Measurements from ENCODE around the gene GCAT. TPM values are rescaled to one million over a fixed set of nuclear protein-coding genes. Genes with fewer than 3 reads are reported as not detected.

The GCAT gene
- total and polyA plus RNA-seq, 2 of the 4 experiments (the other 2 are of a cell fraction) = 20.6 to 32.3 TPM

DNA sequence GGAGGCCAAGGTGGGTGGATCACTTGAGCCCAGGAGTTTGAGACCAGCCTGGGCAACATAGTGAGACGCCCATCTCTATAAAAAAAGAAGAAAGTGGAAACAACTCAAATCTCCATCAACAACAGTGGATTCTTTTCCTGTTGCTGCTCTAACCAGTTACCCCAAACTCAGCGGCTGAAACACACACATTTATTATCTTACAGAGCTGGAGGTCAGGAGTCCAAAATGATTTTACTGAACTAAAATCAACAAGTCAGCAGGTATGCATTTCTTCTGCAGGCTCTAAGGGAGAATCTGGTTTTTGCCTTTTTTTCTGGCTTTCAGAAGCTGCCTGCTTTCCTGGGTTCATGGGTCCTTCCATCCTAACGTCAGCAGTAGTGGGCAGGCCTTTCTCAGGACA is 11.7 kb upstream of the GCAT start:
- H3K9ac ChIP-seq (ENCODE audit: low read depth, low read length) = no peak overlapping the region
- no peak overlapping the region for H3K18ac ChIP-seq (ENCODE audit: low read depth, low read length)
- H4K5ac ChIP-seq (ENCODE audit: low read depth, low read length) = no peak overlapping the region
- no peak overlapping the region for H3K56ac ChIP-seq (ENCODE audit: extremely low read depth, insufficient read depth, low read length)
- ATAC-seq (ENCODE audit: low read depth) = no peak
- H3K4me3 ChIP-seq (ENCODE audit: insufficient read depth, low read depth, low read length) = no peak overlapping the region
- 60% methylated on average over 1 of the region's 3 CpGs; no CpG with 5 or more reads in 1 of the 2 experiments for WGBS, 2 experiments (ENCODE audit: extremely low coverage in 2 of 2, insufficient read length in 1 of 2)
- ChIA-PET POLR2A (ENCODE audit: unreplicated experiment) (no interaction called here), CTCF (interaction anchor here (0.6 kb wide), 1 partner anchor 36 kb away, joined by 3 read pairs; no protein-coding TSS in a partner anchor)
- intact Hi-C loops (cut with micrococcal nuclease) (no loop called here), in situ Hi-C loops (cut with MboI; ENCODE audit: low sequenced_read_pairs) (no loop called here), dilution Hi-C loops (cut with HindIII; ENCODE audit: low sequenced_read_pairs, unreplicated experiment) (no loop called here)
- H3K27ac ChIP-seq (ENCODE audit: insufficient read depth, low read length) = no peak overlapping the region
- H3K4ac ChIP-seq (ENCODE audit: low read depth, low read length) = no peak overlapping the region
- TF ChIP-seq CHD1 (IDR thresholded peaks at IDR 0.05; ENCODE audit: low read depth, low read length) = no peak
- TF ChIP-seq, protein P1, sequence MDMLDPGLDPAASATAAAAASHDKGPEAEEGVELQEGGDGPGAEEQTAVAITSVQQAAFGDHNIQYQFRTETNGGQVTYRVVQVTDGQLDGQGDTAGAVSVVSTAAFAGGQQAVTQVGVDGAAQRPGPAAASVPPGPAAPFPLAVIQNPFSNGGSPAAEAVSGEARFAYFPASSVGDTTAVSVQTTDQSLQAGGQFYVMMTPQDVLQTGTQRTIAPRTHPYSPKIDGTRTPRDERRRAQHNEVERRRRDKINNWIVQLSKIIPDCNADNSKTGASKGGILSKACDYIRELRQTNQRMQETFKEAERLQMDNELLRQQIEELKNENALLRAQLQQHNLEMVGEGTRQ (IDR thresholded peaks at IDR 0.05; ENCODE audit: low read depth, low read length) = no peak
- TF ChIP-seq SMC3 (IDR thresholded peaks at IDR 0.05; ENCODE audit: low read depth, low read length) = no peak
- no peak for TF ChIP-seq RFX5 (IDR thresholded peaks at IDR 0.05; ENCODE audit: low read depth, low read length)
- no peak for TF ChIP-seq MAZ (IDR thresholded peaks at IDR 0.05; ENCODE audit: borderline replicate concordance, low read depth, low read length)
- no peak for TF ChIP-seq RCOR1 (IDR thresholded peaks at IDR 0.05; ENCODE audit: insufficient replicate concordance, low read length)
- TF ChIP-seq, protein P2, sequence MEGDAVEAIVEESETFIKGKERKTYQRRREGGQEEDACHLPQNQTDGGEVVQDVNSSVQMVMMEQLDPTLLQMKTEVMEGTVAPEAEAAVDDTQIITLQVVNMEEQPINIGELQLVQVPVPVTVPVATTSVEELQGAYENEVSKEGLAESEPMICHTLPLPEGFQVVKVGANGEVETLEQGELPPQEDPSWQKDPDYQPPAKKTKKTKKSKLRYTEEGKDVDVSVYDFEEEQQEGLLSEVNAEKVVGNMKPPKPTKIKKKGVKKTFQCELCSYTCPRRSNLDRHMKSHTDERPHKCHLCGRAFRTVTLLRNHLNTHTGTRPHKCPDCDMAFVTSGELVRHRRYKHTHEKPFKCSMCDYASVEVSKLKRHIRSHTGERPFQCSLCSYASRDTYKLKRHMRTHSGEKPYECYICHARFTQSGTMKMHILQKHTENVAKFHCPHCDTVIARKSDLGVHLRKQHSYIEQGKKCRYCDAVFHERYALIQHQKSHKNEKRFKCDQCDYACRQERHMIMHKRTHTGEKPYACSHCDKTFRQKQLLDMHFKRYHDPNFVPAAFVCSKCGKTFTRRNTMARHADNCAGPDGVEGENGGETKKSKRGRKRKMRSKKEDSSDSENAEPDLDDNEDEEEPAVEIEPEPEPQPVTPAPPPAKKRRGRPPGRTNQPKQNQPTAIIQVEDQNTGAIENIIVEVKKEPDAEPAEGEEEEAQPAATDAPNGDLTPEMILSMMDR (conservative IDR thresholded peaks at IDR 0.05; ENCODE audit: low read depth, low read length) = no peak
- TF ChIP-seq CEBPB (IDR thresholded peaks at IDR 0.05; ENCODE audit: low read depth, low read length) = no peak
- TF ChIP-seq RAD21 (IDR thresholded peaks at IDR 0.05; ENCODE audit: low read length) = no peak
- no peak for TF ChIP-seq MXI1 (IDR thresholded peaks at IDR 0.05; ENCODE audit: borderline replicate concordance, low read depth, low read length)
- no peak for TF ChIP-seq BHLHE40 (IDR thresholded peaks at IDR 0.05; ENCODE audit: low read depth, low read length)
- TF ChIP-seq NFE2L2 (IDR thresholded peaks at IDR 0.05; ENCODE audit: low read depth, low read length) = no peak
- no peak for TF ChIP-seq FOS (IDR thresholded peaks at IDR 0.05; ENCODE audit: low read depth, low read length)
- no peak for DNase-seq
- no peak overlapping the region for H2AFZ ChIP-seq (replicated peaks; ENCODE audit: low read length, poor library complexity)
- no peaks in the 10 kb centered on the region for H3K9me1 ChIP-seq (ENCODE audit: insufficient read depth, low read length)
- H2BK20ac ChIP-seq (ENCODE audit: low read depth, low read length) = no peak overlapping the region
- H3K14ac ChIP-seq (replicated peaks; ENCODE audit: low read depth, low read length) = no peak overlapping the region
- H2BK5ac ChIP-seq (ENCODE audit: low read depth, low read length, poor library complexity, severe bottlenecking) = no peak overlapping the region
- H2AK9ac ChIP-seq (replicated peaks; ENCODE audit: low read depth, low read length, poor library complexity) = no peak overlapping the region
- no TSS peak for BruUV-seq (replicated peaks)
- no peak overlapping the region for H4K8ac ChIP-seq (ENCODE audit: low read depth in 2 of 2, low read length in 2 of 2)
- H3K36me3 ChIP-seq (ENCODE audit: control insufficient read depth, insufficient read depth, low read length) = no peaks in the 10 kb centered on the region
- no peak overlapping the region for H4K91ac ChIP-seq (ENCODE audit: insufficient read depth, low read depth, low read length)
- no peak overlapping the region for H2BK15ac ChIP-seq (ENCODE audit: low read depth, low read length)
- H3K9me3 ChIP-seq (ENCODE audit: control insufficient read depth, insufficient read depth, low read length) = no peaks in the 10 kb centered on the region
- no peaks in the 10 kb centered on the region for H3K4me1 ChIP-seq (ENCODE audit: control insufficient read depth, insufficient read depth, low read length)
- H2BK120ac ChIP-seq (ENCODE audit: low read depth, low read length) = no peak overlapping the region
- H3K4me2 ChIP-seq (ENCODE audit: low read depth, low read length) = no peak overlapping the region
- H3K79me1 ChIP-seq (ENCODE audit: low read depth in 1 of 2, low read length in 2 of 2) = no peaks in the 10 kb centered on the region
- H4K20me1 ChIP-seq (ENCODE audit: insufficient read depth, low read length) = no peaks in the 10 kb centered on the region
- H3K23ac ChIP-seq (ENCODE audit: low read depth, low read length) = no peak overlapping the region
- H3K27me3 ChIP-seq (ENCODE audit: control insufficient read depth, insufficient read depth, low read length) = no peaks in the 10 kb centered on the region
- H2AK5ac ChIP-seq (ENCODE audit: low read depth, low read length) = no peak overlapping the region

Measured in IMR-90 (cell line).